Kasumi-1 (cell line): ENCODE measurements around the gene DTL.

ENCODE experiments used
- DNase-seq, 2 experiments: peaks; one replicate each; lab custom pipeline; 2025; lab: John Stamatoyannopoulos, UW

DTL gene

GRCh38 chr1:212035835-212036605, 472 bp downstream of the DTL start:
- DNase-seq = peak; percentile 31 to 64

- no peak for DNase-seq
Observed at GRCh38 chr1:212037900-212038299, 2.4 kb downstream of the DTL start.

- DNase-seq = no peak
Observed at GRCh38 chr1:212039622-212040021, 4.1 kb downstream of the DTL start.

- no peak for DNase-seq
Observed at GRCh38 chr1:212040629-212041412, 5.3 kb downstream of the DTL start.

GRCh38 chr1:212042436-212042835, 6.9 kb downstream of the DTL start:
- no peak for DNase-seq

GRCh38 chr1:212044851-212045250, 9.3 kb downstream of the DTL start:
- no peak for DNase-seq

GRCh38 chr1:212045981-212046380, 10.4 kb downstream of the DTL start:
- DNase-seq = no peak

GRCh38 chr1:212053993-212054392, 18.4 kb downstream of the DTL start:
- DNase-seq = no peak

GRCh38 chr1:212055333-212055732, 19.8 kb downstream of the DTL start:
- DNase-seq = no peak

- no peak for DNase-seq
Observed at GRCh38 chr1:212060632-212061472, 25.3 kb downstream of the DTL start.

- peak; percentile 68 to 82 for DNase-seq
Observed at GRCh38 chr1:212062832-212063438, 27.4 kb downstream of the DTL start.

GRCh38 chr1:212067787-212068186, 32.2 kb downstream of the DTL start:
- no peak for DNase-seq

- DNase-seq = peak; percentile 60 to 70
Observed at GRCh38 chr1:212070720-212071302, 35.3 kb downstream of the DTL start.

GRCh38 chr1:212072047-212072446, 36.5 kb downstream of the DTL start:
- DNase-seq = no peak

- no peak for DNase-seq
Observed at GRCh38 chr1:212073490-212073889, 37.9 kb downstream of the DTL start.

- DNase-seq = no peak
Observed at GRCh38 chr1:212074313-212074712, 38.8 kb downstream of the DTL start.

- DNase-seq = no peak
Observed at GRCh38 chr1:212074856-212075255, 39.3 kb downstream of the DTL start.

- no peak for DNase-seq
Observed at GRCh38 chr1:212077028-212077427, 41.5 kb downstream of the DTL start.

- no peak for DNase-seq
Observed at GRCh38 chr1:212078826-212079225, 43.3 kb downstream of the DTL start.

- DNase-seq = no peak
Observed at GRCh38 chr1:212082765-212083406, 47.3 kb downstream of the DTL start.

- DNase-seq = peak in 1 of 2 experiments; percentile 19
Observed at GRCh38 chr1:212089560-212090163, 54.1 kb downstream of the DTL start.
